ENCODE results near the gene INKA2.

Gene INKA2

DNA sequence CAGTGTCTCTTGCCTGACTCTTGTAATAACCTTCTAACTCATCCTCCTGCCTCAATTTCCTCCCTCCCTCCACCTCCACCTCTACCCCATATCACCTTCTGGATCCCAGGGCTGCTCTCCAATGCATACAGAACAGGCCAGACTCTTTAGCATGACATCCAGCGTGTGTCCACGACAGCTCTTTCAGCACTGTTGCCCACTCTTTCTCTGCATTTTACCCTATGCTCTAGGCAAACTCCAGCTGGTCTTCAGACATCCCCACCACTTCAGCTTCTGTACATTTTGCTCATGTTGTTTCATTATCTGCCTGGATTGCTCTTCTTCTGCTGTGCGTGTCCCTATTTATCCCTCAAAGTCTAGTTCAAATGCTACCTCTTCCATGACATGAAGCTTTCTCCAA lies 4.8 kb downstream of the INKA2 start:
- DNase-seq (ENCODE audit: low read depth in 4 of 4, low spot score in 1 of 4), result no peak

DNA sequence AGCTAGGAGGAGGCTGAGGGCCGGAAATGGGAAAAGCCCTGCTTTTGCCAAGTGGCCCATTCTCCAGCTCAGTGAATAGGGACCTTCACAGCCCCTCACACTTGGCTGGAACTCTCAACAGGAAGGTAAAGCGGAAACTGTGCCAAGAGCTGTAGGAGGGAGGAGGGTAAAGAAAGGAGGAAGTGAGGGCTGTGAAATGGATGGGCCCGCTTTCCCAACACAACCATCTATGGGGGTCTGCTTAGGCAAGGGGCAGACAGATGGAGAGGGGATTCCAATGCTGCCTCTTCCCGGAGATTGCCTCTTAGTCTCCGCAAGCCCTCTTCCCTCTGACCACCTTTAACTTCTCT lies 5.2 kb downstream of the INKA2 start:
- no peak for DNase-seq (ENCODE audit: low read depth in 4 of 4, low spot score in 1 of 4)

- DNase-seq (ENCODE audit: low read depth in 4 of 4, low spot score in 1 of 4), result no peak
Observed at GRCh38 chr1:111733183-111733991, 5.8 kb downstream of the INKA2 start.

- DNase-seq (ENCODE audit: low read depth in 4 of 4, low spot score in 1 of 4), result no peak
Observed at GRCh38 chr1:111732718-111733117, 6.5 kb downstream of the INKA2 start.

DNA sequence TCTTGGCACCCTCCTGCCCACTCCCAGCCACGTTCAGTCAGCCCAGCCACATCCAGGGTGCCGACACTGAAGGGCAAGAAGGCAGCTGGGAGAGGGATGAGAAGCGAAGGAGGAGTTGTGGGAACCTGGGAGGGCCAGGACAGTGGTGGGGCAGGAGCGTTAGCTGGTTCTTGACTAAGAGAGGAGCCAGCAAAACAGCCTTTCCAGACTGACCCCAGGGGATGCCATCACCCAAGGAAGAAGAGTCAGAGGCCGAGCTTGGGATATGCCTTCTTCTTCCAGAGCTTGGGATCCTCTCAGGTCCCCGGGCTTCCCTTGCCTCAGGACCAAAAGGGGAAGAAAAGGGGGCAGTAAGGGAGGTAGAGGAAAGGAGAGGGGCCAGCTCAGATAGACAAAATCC lies 7.2 kb downstream of the INKA2 start:
- DNase-seq (ENCODE audit: low read depth in 4 of 4, low spot score in 1 of 4), result no peak

DNA sequence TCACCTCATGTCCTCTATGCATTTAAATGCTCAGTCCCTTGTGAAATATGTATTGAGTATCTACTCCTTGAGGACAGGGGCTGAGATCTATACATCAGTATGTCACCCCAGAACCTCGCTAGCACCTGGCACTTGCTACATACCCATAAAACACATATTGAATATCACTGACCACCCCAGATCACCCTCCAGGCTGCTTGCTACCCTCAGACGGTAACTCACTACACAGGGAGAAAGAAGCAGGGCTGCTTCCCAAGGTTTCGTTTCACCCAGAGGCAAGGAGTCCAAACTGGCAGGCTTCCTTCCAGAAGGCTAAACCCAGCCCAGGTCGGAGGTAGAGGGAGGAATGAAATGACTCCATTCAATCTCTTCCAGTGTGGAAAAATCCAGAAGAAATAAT lies 8.5 kb downstream of the INKA2 start:
- no peak for DNase-seq (ENCODE audit: low read depth in 4 of 4, low spot score in 1 of 4)

GRCh38 chr1:111729946-111730681 lies 9.1 kb downstream of the INKA2 start:
- DNase-seq (ENCODE audit: low read depth in 4 of 4, low spot score in 1 of 4), result no peak

- DNase-seq (ENCODE audit: low read depth in 4 of 4, low spot score in 1 of 4), result no peak
Observed at GRCh38 chr1:111729271-111729921, 9.8 kb downstream of the INKA2 start.

- DNase-seq (ENCODE audit: low read depth in 4 of 4, low spot score in 1 of 4), result no peak
Observed at GRCh38 chr1:111727056-111727455, 12.1 kb downstream of the INKA2 start.

- no peak for DNase-seq (ENCODE audit: low read depth in 4 of 4, low spot score in 1 of 4)
Observed at GRCh38 chr1:111725192-111725591, 14.0 kb downstream of the INKA2 start.

DNA sequence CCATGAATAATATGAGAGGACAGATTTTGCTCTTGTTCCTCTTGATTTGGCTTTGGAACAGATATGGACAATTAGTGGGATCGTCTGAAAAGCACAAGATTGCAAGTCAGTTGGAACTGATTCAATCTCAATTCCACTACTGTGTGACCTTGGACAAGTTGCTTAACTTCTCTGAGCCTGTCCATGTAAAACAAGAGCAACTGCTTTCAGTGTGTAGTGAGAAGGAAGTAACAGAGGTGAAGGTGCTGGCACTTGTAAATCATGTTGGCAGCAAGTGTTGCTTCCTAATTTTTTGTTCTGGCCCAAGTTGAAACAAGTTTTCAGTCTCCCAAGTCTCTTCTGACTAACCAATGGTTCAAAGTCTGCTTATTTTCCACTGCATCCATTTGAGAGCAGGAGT lies 15.3 kb downstream of the INKA2 start:
- DNase-seq (ENCODE audit: low read depth in 4 of 4, low spot score in 1 of 4), result no peak

- DNase-seq (ENCODE audit: low read depth in 4 of 4, low spot score in 1 of 4), result no peak
Observed at GRCh38 chr1:111723091-111723806, 15.9 kb downstream of the INKA2 start.

DNA sequence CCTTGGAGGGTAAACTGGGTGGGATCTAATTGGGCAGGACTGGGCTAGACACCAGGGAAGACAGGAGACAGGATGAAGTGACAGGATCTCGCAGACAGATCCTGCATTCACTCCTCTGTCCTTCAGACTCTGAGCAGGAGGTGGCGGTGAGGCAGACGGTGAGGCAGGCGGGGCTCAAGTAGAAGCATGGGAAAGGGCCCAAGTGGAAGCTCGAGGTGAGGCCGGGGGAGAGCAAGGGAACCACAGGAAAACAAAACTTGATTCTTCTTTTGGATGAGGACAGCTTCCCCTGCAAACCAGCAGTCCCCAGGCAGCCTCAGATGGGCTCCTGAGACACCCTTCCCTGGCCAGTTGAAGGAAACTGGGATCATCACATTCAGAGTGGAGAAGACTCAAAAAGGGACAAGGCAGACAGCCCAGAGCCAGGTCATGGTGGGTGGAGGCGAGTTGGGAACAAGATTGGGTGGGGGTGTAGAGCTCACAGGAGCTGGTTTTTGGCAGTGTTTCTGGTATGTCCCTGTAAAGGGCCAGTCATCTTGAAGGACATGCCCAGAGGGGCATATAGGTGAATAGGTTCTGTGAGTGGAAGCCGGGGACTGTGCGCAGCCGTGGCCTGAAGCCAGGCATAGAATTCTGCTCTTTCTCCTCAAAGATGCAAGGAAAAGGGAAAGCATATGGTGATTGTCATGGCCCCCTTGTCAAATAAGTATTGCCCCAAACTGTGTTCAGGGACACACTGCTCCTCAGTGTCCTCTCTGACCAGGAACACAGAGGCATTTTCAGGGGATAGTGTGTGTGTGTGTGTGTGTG lies 18.0 kb downstream of the INKA2 start:
- no peak for DNase-seq (ENCODE audit: low read depth in 4 of 4, low spot score in 1 of 4)

DNA sequence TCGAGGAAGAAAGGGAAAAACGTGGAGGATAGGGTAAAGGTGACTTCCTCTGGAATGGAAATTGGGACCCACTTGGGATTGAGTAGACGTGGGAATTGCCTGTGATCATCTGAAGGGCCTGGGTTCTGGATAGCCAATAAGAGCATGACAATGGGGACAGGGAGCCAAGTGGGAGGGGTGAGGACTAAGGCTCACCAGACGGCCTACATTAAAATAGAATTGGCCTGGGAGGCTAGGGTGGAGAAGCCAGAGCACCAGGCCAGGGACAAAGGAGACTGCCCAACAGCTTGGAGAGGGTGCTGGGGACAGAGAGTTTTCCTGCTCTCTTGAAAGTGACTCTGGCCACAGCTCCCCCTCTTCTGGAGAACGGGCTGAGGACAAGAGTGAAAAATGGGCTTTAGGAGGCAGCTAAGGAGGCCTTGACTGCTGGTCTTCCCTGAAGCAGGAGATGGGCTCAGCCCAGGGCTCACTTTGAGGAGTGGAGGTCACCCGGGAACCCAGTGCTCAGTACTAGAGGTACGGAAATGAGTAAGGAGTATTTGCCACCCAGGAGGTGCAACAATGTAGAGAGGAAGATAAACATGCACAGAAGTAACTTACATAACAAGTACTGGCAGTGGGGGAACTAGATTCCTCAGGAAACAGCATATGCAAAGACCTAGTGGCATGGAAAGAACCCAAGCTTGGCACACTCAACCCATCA lies 18.8 kb downstream of the INKA2 start:
- DNase-seq (ENCODE audit: low read depth in 4 of 4, low spot score in 1 of 4), result no peak

DNA sequence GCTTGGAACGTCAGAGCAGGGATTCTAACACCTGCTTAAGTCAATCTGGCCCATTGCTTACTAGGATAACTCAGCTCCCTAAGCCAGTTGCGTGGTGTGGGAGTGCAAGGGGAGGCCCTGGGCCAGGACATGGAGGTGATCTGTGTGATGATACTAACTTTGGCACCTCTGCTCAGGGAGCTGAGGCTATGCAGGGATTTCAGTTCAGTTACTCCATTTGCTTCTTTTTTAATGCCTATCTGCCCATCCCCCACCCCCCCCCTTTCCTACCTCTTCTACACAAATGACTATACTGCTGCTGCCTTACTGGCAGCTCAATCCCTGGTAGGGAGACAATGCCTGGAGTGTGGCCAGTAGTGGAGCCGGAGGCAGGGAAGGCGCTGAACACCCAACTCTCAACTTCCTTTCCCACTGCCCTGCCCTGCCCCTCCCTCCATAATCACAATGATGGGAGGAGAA lies 19.5 kb downstream of the INKA2 start:
- DNase-seq (ENCODE audit: low read depth in 4 of 4, low spot score in 1 of 4), result no peak

GRCh38 chr1:111719135-111719534 lies 20.1 kb downstream of the INKA2 start:
- no peak for DNase-seq (ENCODE audit: low read depth in 4 of 4, low spot score in 1 of 4)

DNA sequence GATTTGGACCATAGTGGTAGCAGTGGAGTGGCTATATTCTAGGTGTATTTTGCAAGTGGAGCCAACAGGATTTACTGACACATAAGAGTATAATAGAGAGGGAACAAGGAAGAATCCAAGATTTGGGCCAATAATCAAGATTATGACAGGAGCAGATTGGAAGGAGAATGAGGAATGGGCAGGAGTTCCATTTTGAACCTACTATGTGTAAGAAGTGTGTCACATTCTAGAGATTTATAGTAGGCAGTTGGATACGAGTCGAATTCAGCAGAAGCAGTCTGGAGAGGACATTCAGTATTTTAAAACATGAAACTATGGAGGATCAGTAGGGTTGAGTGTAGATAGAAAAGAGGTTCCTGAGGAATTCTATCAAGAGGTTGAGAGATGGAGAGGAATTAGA lies 21.7 kb downstream of the INKA2 start:
- DNase-seq (ENCODE audit: low read depth in 4 of 4, low spot score in 1 of 4), result no peak

DNA sequence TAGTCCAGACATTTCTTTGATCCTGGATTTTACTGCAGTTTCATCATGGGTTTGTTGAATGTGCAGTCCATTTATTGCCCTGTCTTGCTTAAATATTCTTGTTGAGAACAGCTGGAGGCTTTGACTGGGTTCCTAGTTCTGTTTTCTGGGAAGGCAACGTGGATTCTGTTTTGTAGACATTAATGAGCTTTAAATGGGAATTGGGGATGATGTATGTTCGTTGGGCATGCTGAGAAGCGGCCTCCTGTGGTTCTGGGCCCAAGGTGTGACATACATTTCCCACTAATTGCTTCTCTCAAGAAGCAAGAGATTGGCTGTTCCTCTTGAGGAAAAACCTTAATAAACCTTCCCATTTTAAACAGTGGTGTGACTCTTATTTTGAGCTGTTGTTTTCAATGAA lies 22.9 kb downstream of the INKA2 start:
- no peak for DNase-seq (ENCODE audit: low read depth in 4 of 4, low spot score in 1 of 4)

- DNase-seq (ENCODE audit: low read depth in 4 of 4, low spot score in 1 of 4), result no peak
Observed at GRCh38 chr1:111709986-111710385, 29.2 kb downstream of the INKA2 start.

- no peak for DNase-seq (ENCODE audit: low read depth in 4 of 4, low spot score in 1 of 4)
Observed at GRCh38 chr1:111707906-111708305, 31.3 kb downstream of the INKA2 start.
